ENCODE results near the gene RNASEH2C.
"Not testable (repeated sequence)": the region's sequence is repeated elsewhere in the genome, so short reads cannot be mapped to it uniquely, and the experiment has no call there.

RNASEH2C gene

DNA sequence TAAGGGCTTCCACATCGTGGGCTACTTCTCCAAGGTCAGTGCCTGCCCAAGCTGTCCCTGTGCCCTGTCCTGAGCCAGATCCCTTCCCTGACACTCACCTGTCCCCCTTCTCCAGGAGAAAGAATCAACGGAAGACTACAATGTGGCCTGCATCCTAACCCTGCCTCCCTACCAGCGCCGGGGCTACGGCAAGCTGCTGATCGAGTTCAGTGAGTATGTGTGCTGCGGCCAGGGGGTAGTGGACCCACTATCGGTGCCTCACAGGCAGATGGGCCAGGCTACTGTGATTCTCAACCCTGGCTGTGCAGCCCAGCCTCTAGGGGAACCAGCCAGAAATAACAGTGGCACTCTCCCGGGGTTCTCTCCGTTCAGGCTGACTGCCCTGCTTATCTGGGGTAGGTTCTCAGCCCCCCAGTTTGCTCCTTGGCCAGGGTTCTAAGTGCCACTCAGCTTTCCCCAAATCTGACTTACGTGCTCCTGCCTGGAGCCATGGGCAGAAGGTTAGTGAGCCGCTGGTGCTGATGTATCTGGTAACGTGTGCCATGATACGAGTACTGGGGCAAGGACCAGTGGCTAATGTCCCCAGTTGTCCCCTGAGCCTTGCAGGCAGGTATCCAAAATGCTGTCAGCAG lies 3.7 kb downstream of the RNASEH2C start:
- DNase-seq: no peak

DNA sequence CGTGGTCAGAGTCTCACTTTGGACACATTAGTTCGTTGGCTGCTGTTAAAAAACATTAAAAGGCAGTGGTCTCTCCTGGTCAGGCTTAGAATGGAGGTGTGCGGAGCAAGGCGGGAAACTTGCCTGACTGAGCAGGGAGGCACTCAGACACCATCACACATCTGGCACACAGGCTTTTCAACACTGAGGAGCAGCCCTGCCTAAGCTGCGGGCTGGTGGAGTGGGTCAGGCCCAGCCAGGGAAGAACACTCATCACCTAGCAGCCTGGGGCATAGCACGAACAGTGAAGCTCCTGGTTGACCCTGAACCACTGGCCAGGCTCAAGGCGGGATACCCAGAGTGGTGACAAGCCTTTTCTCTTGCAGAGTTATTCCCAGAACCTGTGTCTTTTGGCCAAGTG lies 4.3 kb downstream of the RNASEH2C start:
- DNase-seq: no peak

DNA sequence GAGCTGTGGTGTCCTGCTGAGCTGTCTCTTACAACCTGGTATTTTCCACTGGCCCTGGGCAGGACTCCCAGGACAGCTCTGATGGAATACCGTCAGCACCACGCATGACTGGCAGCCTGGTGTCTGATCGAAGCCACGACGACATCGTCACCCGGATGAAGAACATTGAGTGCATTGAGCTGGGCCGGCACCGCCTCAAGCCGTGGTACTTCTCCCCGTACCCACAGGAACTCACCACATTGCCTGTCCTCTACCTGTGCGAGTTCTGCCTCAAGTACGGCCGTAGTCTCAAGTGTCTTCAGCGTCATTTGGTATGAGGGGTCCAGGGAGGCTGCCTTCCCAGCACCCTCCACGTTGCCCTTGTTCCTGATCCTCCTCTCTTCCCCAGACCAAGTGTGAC lies 6.2 kb downstream of the RNASEH2C start:
- no peak for DNase-seq

DNA sequence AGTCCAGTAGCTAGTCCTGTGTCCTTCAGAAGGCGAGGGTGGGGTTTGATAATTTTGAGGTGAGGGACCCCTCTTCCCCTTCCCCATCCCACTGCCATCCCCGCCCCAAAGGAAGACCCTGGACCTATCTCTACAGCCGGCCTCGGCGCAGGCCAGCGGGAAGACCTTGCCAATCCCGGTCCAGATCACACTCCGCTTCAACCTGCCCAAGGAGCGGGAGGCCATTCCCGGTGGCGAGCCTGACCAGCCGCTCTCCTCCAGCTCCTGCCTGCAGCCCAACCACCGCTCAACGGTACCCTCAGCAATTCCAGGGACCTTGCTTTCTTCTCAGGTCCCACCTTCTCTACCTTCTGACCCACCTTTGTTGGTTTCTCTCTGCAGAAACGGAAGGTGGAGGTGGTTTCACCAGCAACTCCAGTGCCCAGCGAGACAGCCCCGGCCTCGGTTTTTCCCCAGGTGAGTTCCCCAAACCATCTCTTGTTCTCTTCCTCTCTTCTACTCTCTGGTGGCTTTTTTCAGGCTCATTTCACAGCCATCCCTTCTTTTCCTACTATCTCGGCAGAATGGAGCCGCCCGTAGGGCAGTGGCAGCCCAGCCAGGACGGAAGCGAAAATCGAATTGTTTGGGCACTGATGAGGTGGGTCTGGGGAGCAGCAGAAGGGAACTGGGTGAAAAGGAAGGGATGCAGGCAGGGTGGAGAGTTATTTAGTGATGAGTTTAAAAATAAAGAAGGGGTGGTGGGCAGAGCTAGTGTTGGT lies 7.2 kb downstream of the RNASEH2C start:
- no peak for DNase-seq

DNA sequence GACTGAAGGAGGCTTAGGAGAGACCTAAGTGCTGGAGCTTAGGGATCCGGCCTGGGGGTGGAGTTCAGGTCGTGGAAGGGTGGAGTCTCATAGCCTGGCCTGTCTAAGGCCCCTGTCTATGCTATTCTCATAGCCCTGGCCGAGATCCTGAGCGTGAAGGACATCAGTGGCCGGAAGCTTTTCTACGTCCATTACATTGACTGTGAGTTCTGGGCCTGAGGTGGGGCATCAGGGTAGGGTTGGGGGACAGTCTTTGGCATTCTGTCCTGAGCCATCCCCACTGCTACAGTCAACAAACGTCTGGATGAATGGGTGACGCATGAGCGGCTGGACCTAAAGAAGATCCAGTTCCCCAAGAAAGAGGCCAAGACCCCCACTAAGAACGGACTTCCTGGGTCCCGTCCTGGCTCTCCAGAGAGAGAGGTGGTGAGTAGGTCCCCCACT lies 7.9 kb downstream of the RNASEH2C start:
- no peak for DNase-seq

DNA sequence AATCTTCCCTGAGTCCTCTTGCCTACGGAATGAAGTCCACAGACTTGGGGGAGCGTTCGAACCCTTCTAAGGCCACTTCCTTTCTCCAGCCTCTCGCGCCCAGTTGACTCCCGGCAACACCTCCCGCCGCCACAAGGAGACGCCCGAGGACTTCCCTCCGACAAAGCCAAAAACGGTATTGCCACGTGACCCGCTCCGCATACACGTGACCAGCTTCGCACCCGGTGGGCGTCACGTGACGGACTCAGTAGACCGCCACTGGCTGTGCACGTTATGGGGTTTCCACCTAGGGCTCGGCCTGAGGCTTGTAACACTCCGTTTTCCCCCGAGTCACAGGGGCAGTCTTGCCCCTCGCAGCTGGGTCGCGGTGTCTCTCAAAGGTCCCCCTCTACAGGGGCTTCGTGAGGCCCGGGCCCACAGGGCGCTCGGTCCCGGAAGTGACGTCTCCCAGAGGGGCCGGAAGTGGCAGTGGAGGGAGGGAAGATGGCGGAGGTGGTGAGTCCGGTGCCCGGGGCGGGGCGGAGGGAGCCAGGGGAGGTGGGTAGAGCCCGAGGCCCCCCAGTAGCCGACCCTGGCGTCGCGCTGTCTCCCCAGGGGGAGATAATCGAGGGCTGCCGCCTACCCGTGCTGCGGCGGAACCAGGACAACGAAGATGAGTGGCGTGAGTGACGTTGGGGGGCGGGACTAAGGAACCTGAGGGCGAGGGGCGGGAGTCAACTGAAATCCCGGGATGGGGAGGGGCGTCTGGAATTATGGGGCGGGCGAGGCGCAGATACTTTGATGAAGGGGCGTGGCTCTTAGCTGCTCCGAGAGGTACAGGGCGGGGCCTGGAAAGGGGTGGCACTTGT lies 8.6 kb downstream of the RNASEH2C start, which contains the start of gene KAT5:
Gene KAT5, plus strand, starts transcription at position 468 of the 848 bp plus-strand sequence. Its CDS starts 16 bp downstream, at position 484.
- peak; percentile 99 for DNase-seq

DNA sequence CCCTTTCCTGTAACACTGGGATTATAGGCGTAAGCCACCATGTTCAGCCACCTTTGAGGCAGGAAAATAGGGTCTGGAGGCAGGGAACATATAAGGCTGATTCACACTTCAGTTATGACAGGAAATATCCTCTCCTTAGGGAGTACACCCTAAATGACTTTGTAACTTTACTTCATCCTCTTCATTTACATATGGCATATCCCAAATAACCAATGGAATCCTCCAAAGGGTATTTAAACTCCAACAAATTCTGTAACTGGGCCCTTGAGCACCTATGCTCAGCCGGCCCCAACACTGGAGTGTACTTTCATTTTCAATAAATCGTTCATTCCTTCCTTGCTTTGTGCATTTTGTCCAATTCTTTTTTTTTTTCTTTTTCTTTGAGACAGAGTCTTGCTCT lies 10.2 kb downstream of the RNASEH2C start:
- DNase-seq: no peak

DNA sequence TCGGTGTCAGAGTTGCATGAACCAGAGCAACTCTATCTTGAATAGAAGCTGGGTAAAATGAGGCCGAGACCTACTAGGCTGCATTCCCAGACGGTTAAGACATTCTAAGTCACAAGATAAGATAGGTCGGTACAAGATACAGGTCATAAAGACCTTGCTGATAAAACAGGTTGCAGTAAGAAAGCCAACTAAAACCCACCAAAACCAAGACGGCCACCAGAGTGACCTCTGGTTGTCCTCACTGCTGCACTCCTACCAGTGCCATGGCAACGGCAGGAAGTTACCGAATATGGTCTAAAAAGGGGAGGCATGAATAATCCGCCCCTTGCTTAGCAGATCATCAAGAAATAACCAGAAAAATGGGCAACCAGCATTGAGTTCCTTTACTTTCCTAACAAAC lies 10.9 kb downstream of the RNASEH2C start:
- no peak for DNase-seq

DNA sequence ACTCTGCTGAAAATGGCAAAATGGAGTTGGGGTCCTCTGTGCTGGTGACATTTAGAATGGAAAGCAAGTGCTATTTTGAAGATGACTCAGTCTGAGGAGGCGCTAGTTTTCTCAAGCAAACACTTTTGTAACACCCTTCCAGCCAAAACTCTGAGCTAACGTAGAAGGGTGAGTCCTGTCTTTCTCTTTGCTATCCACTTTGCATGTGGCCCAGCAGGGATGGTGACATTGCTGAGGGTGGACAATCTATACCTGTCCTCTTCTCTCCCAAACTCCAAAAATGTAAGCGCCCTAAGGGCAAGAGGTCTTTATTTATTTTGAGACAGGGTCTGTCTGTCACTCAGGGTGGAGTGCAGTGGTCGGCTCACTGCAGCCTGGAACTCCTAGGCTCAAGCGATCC lies 12.1 kb downstream of the RNASEH2C start:
- no peak for DNase-seq

DNA sequence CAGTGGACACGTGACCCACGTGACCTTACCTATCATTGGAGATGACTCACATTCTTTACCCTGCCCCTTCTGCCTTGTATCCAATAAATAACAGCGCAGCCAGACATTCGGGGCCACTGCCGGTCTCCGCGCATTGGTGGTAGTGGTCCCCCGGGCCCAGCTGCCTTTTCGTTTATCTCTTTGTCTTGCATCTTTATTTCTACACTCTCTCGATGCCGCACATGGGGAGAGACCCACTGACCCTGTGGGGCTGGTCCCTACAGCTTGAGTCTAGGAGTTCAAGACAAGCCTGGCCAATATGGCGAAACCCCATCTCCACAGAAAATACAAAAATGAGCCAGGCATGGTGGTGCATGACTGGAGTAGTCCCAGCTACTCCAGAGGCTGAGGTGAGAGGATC lies 13.6 kb downstream of the RNASEH2C start:
- not testable (repeated sequence) for DNase-seq

DNA sequence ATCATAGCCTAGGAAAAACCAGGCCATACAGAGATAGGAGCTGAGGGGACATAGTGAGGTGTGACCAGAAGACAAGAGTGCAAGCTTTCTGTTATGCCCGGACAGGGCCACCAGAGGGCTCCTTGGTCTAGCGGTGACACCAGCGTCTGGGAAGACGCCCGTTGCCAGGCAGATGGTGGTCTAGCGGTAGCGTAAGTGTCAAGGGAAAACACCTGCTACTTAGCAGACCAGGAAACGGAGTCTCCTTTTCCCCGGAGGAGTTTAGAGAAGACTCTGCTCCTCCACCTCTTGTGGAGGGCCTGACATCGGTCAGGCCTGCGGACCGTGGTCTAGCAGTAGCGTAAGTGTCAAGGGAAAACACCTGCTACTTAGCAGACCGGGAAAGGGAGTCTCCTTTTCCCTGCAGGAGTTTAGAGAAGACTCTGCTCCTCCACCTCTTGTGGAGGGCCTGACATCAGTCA lies 14.3 kb downstream of the RNASEH2C start:
- DNase-seq: peak; percentile 58

DNA sequence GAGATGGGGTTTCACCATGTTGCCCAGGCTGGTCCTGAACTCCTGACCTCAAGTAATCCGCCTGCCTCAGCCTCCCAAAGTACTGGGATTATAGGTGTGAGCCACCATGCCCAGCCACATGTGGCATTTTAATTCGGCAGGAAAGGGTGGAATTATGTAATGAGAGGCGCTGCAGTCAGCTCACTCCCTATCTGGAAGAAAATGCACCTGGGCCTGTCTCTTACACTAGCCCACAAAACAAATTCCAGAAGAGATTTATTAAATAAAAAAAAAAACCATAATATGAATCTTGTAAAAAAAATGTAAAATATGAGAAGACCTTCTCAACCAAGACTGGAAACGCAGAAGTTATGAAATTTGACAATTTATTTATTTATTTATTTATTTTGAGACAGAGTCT lies 16.8 kb downstream of the RNASEH2C start:
- no peak for DNase-seq

DNA sequence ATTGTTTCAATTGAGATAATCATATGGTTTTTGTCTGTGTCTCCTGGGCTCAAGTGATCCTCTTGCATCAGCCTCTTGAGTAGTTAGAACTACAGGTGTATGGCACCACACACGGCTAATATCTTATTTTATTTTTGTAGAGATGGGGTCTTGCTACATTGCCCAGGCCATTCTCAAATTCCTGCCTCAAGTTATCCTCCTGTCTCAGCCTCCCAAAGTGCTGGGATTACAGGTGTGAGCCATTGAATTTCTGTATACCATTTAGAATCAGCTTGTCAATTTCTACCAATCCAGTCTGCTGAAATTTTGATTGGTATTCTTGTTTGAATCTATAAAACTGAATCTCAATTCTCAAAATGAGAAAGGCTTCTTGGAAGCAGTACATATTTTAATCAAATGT lies 18.9 kb downstream of the RNASEH2C start:
- no peak for DNase-seq

DNA sequence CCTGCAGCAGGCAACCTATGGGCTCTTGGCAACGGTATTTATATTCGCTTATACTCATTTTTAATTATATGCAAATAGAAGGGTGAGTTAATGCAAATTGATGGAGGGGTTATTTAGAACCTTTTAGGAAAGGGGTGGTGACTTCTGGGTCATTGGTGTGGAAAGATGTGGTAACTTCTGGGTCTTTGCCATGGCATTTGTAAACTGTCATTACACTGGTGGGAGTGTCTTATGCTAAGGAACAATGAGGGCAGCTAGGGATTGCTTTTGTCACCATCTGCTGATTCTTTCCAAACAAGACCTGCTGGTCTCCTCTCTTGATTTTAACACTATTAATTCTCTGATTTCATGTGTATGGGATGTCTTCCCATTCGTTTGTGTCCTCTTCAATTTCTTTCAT lies 20.2 kb downstream of the RNASEH2C start:
- DNase-seq: no peak

DNA sequence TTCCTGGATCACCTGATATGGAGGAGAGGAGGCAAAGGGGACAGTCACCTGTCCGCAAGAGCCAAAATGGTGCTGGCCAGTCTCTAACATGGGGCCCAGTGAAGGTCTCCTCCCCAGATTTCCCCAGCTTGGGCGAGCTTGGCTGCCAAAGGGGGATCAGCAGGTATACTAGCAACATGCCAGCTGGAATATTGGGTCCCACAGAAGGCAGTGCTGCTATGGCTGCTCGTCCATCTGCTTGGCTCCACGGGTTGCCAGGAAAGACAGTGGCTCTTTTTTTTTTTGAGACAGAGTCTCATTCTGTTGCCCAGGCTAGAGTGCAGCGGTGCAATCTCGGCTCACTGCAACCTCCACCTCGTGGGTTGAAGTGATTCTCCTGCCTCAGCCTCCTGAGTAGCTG lies 21.3 kb downstream of the RNASEH2C start:
- no peak for DNase-seq

DNA sequence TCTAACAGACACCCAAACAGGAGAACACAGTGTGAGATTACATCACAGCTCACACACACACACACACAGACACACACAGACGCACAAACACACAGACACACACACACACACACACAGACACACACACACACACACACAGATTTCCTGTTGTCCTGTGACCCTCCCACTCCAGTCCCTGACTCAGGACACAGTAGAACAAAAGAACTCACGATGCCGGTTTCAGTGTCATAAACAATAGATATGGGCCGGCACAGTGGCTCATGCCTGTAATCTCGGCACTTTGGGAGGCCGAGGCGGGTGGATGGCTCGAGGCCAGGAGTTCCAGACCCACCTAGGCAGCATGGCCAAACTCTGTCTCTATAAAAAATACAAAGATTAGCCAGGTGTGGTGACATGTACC lies 22.4 kb downstream of the RNASEH2C start:
- no peak for DNase-seq

DNA sequence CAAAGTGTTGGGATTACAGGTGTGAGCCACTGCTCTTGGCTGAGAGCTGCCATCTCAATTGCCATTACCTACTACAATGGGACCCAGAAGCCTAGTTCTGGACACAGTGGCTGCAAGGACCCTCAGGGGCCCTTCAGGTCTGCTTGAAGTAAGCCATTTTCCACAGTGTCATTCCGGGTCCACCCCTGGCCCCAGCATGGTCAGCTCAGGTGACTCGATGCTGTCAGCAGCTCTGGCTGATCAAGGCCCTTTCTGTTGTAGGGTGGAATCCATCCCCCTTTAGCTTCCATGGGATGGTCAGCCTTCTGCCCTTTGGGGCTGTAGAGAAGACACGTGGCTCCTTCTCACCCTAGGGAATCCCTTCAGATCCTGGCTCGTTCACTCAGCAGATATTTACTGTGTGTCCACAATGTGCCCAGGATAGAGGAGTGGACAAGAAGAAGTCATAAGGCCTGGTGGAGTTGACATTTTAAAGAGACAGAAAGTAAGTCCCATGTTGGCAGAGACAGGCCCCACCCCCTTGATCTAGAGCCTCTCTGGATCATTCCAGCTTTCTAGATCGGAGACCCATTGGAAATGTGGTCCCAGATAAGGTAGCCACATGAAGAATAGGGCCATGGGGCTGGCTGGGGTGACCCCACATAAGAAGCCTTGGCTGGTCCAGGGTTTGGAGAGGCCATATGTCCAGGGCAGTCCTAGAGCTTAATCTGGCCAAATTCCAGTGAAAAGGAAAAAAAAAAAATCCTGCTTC lies 23.6 kb downstream of the RNASEH2C start:
- DNase-seq: no peak

DNA sequence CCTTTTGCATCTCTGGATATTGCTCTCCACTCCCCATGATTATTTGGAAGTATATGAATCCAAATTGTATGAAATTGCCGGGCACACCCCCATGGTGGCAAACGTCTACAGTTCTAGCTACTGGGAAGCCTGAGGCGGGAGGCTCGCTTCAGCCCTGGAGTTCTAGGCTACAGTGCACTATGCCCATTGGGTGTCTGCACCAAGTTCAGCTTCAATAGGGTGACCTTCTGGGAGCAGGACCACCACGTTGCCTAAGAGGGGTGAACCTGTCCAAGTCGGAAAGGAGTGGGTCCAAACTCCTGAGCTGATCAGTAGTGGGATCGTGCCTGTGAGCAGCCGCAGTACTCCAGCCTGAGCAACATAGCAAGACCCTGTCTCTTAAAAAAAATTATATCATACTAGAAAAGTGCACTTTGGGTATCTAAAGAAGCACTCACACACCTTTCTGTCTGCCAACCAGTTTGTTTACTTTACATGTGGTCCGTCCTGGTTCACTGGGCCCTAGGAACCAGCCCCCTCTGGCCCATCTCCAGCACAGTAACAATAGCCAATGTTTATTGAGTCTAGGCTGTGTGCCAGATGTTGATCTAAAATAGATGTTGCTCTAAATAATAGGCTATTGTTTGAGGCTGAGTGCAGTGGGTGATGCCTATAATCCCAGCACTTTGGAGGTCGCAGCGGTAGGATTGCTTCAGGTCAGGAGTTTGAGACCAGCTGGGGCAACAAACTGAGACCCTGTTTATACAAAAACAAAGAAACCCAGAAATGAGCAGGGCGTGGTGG lies 24.9 kb downstream of the RNASEH2C start:
- DNase-seq: no peak

DNA sequence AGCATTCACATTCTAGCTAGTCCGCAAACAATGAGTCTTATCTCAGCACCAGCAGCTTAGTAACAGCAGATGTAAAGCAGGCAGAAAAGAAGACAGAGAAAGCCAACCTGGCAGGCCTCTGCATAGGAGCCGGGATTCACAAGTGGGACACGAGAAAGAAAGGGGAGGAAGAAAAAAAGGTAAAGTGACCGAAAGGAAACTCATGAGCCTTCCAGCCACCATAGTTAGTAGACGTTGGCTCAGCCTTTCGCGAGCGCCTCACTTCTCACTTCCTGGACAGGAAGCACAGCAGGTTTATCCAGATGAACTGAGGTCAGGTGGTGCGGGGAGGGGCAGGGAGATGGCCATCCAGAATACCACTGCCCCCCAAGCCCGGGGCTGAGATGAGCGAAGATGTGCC lies 28.2 kb downstream of the RNASEH2C start:
- DNase-seq: no peak

DNA sequence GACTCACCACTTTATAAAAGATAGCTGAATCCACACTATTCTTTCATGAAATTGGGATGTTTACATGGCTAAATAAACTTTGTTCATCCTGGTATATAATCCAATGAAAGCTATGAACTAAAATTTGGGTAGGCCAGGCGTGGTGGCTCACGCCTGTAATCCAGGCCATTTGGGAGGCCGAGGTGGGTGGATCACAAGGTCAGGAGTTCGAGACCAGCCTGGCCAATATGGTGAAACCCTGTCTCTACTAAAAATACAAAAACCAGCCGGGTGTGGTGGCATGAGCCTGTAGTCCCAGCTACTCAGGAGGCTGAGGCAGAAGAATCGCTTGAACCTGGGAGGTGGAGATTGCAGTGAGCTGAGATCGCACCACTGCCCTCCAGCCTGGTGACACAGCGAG lies 28.8 kb downstream of the RNASEH2C start:
- DNase-seq: not testable (repeated sequence)

DNA sequence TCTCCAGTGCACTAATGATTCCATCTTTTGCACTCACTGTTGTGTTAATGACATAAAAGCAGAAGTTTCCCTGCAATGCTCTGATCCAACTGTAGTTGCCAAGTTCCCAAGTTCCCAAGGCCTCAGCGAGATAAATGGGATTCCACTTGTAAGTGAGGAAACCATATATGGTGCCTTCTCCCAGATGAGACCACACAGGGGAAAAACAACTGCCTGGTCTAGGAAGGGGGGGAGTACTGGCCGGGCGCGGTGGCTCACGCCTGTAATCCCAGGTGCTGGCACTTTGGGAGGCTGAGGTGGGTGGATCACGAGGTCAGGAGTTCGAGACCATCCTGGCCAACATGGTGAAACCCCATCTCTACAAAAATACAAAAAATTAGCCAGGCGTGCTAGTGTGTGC lies 34.6 kb downstream of the RNASEH2C start:
- no peak for DNase-seq

DNA sequence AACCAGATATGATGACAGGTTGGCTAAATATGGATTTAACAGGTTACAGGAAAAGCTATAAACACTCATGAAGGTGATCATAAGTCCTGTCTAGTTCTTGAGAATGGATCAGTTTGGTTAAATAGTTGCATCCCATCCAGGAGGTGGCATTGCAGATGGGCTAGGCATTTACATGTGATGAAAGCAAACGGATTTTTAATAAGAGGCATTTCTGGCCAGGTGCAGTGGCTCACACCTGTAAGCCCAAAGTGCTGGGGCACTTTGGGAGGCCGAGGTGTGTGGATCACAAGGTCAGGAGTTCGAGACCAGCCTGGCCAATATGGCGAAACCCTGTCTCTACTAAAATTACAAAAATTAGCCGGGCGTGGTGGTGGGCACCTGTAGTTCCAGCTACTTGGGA lies 37.1 kb downstream of the RNASEH2C start:
- not testable (repeated sequence) for DNase-seq

Data from left hindlimb (tissue), 1 donor.